K562 (cell line): Measurements from ENCODE around the gene NAA15. TPM values are rescaled to one million over a fixed set of nuclear protein-coding genes. Genes with fewer than 3 reads are reported as not detected.
A peak's percentile ranks its signal among the peaks of the same experiment; 100 is the strongest.

Experiments
- ARID2 ChIP-seq: fragments of 450-650 bp; IDR thresholded peaks from 2 replicates; pipeline ENCODE4 v1.6.1; 2017; ENCODE audit warnings: antibody characterized with exemption, mild to moderate bottlenecking
- CAMTA2 ChIP-seq: fragments of 250-450 bp; sonication (Bioruptor Pico); conservative IDR thresholded peaks from 2 replicates; pipeline ENCODE4 v1.5.1; 2022
- EP300 ChIP-seq: IDR thresholded peaks from 2 replicates; pipeline ENCODE4 v1.6.1; 2012; ENCODE audit warnings: low read length, improper control_type of control experiment
- NR2C1 ChIP-seq, 2 experiments: fragments of 450-650 bp; IDR thresholded peaks; 2 replicates each; pipeline ENCODE4 v1.6.1; 2017; ENCODE audit warnings: mild to moderate bottlenecking in 2 of 2, antibody characterized with exemption in 1 of 2, inconsistent platforms in 1 of 2, missing compliant biosample characterization in 1 of 2, missing genetic modification characterization in 1 of 2
- PHB2 ChIP-seq: fragments of 450-650 bp; IDR thresholded peaks from 2 replicates; pipeline ENCODE4 v1.6.1; 2017; ENCODE audit warnings: low read depth
- PTBP1 ChIP-seq: fragments of 200-400 bp; formaldehyde crosslinking; IDR thresholded peaks from 2 replicates; pipeline ENCODE4 v1.6.1; 2017; ENCODE audit warnings: low read depth, low read length
- RBM14 ChIP-seq: fragments of 200-400 bp; formaldehyde crosslinking; IDR thresholded peaks from 2 replicates; pipeline ENCODE4 v1.6.1; 2018; ENCODE audit warnings: low read depth, mild to moderate bottlenecking, low read length, moderate library complexity, borderline replicate concordance; ENCODE audit not compliant: insufficient read depth
- TGIF2 ChIP-seq: sonication (generic); formaldehyde crosslinking; IDR thresholded peaks from 2 replicates; pipeline ENCODE4 v1.8.1; 2022; ENCODE audit warnings: mild to moderate bottlenecking, missing genetic modification reagents, moderate library complexity
- ZNF124 ChIP-seq: sonication (generic); formaldehyde crosslinking; IDR thresholded peaks from 2 replicates; pipeline ENCODE4 v1.8.1; 2022; ENCODE audit warnings: missing genetic modification reagents
- ZNF3 ChIP-seq: fragments of 250-450 bp; sonication (Bioruptor Pico); IDR thresholded peaks from 2 replicates; pipeline ENCODE4 v1.5.0; 2021; ENCODE audit warnings: mild to moderate bottlenecking, moderate library complexity
- ZNF644 ChIP-seq: fragments of 200-800 bp; sonication (Bioruptor generic); IDR thresholded peaks from 2 replicates; pipeline ENCODE4 v1.6.1; 2016; ENCODE audit warnings: low read depth, missing genetic modification characterization, missing compliant biosample characterization
- polyA plus RNA-seq, 8 experiments: library from polyadenylated mRNA; depleted of rRNA in 4 of 8; stranded (reverse) in 5 of 8; unstranded in 3 of 8; fragments of >200 nt; fragmentation: Nextera tagmentation in 2 of 8; fragmentation: Illumina TruSeq in 1 of 8; extraction: Ambion mirVana in 2 of 8; extraction: Trizol in 1 of 8; gene quantifications; 2 replicates each; pipeline versions ENCODE4 v1.2.1 to v1.2.3, GENCODE V29; 2011 to 2014; ENCODE audit warnings: inconsistent platforms in 1 of 8, missing spikeins in 1 of 8
- total RNA-seq, 7 experiments: library from RNA; depleted of rRNA in 6 of 7; stranded (reverse); fragments of >200 nt in 6 of 7; fragmentation: Illumina TruSeq in 2 of 7; extraction: Trizol in 2 of 7; gene quantifications; 2 replicates each; pipeline versions ENCODE4 v1.2.1 to v1.2.3, GENCODE V29; 2011 to 2021; ENCODE audit warnings: low replicate concordance in 1 of 7
- TF ChIP-seq, protein P1 (sequence below): fragments of 250-450 bp; sonication (Bioruptor Pico); IDR thresholded peaks from 2 replicates; pipeline ENCODE4 v1.8.0; 2022; ENCODE audit warnings: moderate library complexity, mild to moderate bottlenecking, inconsistent platforms
- TF ChIP-seq, protein P2 (sequence below): IDR thresholded peaks from 2 replicates; pipeline ENCODE4 v1.6.1; 2014; ENCODE audit warnings: antibody characterized with exemption
- TF ChIP-seq, protein P3 (sequence below): fragments of 450-650 bp; IDR thresholded peaks from 2 replicates; pipeline ENCODE4 v1.6.1; 2016; ENCODE audit warnings: mild to moderate bottlenecking
- TF ChIP-seq, protein P4 (sequence below), 2 experiments: fragments of 450-650 bp; conservative IDR thresholded peaks; 2 replicates each; pipeline ENCODE4 v1.6.1; 2017; ENCODE audit warnings: mild to moderate bottlenecking in 2 of 2, moderate library complexity in 2 of 2
- TF ChIP-seq, protein P5 (sequence below): sonication (generic); IDR thresholded peaks from 2 replicates; pipeline ENCODE4 v1.6.1; 2016
- TF ChIP-seq, protein P6 (sequence below): fragments of 250-450 bp; sonication (Bioruptor Pico); IDR thresholded peaks from 2 replicates; pipeline ENCODE4 v1.4.0; 2020
- TF ChIP-seq, protein P7 (sequence below): sonication (generic); formaldehyde crosslinking; IDR thresholded peaks from 2 replicates; pipeline ENCODE4 v1.9.0; 2022; ENCODE audit warnings: mild to moderate bottlenecking, missing genetic modification reagents

Gene NAA15
- total and polyA plus RNA-seq, 9 of the 15 experiments (the other 6 are each of a cell fraction or from before 2014, with no cell fraction given) = 37.8 to 117 (median 63.2) TPM

DNA sequence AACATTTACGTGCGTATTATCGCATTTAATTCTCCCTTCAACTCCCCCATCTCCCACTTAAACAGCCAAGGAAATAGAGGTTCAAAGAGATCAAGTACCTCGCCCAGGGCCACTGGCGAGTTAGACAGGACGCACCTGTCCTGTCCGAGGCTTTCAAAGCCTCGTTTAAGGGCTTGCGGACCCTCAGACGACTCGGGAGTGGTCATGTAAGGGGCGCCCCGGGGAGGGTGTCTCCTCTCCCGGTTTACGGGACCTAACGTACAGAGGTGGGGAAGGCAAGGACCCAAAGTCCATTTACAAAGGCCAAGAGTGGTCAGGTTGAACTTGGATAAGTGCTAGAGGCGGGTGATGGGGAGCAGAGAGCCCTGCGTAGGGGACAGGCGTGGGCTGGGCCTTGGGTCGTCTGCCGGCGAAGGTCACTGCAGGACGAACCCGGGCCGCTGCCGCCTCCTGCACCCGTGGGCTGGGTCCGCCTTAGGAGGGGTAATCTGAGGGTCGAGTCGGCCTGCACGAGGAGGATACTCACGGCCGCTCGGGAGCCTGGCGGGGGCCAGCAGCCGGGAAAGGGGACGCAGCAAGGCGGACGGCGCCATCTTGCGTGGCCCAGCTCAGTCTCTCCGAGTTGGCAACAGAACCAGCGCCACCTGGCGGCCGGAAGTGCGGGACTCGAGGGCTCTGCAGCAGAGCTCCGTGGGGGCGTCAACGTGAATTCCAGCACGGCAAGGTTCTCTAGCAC, 5.9 kb upstream of the NAA15 start (continued):
- TF ChIP-seq, protein P1, sequence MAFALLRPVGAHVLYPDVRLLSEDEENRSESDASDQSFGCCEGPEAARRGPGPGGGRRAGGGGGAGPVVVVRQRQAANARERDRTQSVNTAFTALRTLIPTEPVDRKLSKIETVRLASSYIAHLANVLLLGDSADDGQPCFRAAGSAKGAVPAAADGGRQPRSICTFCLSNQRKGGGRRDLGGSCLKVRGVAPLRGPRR = no peak
- TF ChIP-seq ZNF3 = no peak
- TF ChIP-seq TGIF2 = no peak
- peak; percentile 51; the same call in 1 of the 2 replicates for TF ChIP-seq EP300
- TF ChIP-seq, protein P2, sequence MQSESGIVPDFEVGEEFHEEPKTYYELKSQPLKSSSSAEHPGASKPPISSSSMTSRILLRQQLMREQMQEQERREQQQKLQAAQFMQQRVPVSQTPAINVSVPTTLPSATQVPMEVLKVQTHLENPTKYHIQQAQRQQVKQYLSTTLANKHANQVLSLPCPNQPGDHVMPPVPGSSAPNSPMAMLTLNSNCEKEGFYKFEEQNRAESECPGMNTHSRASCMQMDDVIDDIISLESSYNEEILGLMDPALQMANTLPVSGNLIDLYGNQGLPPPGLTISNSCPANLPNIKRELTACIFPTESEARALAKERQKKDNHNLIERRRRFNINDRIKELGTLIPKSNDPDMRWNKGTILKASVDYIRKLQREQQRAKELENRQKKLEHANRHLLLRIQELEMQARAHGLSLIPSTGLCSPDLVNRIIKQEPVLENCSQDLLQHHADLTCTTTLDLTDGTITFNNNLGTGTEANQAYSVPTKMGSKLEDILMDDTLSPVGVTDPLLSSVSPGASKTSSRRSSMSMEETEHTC = no peak
- no peak for TF ChIP-seq RBM14
- TF ChIP-seq CAMTA2 = no peak
- no peak for TF ChIP-seq PTBP1
- TF ChIP-seq ARID2 = peak; percentile 13; the same call in 1 of the 2 replicates
- no peak for TF ChIP-seq ZNF124
- TF ChIP-seq, protein P3, sequence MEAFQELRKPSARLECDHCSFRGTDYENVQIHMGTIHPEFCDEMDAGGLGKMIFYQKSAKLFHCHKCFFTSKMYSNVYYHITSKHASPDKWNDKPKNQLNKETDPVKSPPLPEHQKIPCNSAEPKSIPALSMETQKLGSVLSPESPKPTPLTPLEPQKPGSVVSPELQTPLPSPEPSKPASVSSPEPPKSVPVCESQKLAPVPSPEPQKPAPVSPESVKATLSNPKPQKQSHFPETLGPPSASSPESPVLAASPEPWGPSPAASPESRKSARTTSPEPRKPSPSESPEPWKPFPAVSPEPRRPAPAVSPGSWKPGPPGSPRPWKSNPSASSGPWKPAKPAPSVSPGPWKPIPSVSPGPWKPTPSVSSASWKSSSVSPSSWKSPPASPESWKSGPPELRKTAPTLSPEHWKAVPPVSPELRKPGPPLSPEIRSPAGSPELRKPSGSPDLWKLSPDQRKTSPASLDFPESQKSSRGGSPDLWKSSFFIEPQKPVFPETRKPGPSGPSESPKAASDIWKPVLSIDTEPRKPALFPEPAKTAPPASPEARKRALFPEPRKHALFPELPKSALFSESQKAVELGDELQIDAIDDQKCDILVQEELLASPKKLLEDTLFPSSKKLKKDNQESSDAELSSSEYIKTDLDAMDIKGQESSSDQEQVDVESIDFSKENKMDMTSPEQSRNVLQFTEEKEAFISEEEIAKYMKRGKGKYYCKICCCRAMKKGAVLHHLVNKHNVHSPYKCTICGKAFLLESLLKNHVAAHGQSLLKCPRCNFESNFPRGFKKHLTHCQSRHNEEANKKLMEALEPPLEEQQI = peak; percentile 76; the same call in 1 of the 2 replicates
- no peak for TF ChIP-seq ZNF644 (tag)
- no peak for TF ChIP-seq NR2C1 (IDR thresholded peaks at IDR 0.05)
- TF ChIP-seq NR2C1 (tag; IDR thresholded peaks at IDR 0.05) = peak; percentile 55; the same call in 1 of the 2 replicates
- TF ChIP-seq, protein P4, sequence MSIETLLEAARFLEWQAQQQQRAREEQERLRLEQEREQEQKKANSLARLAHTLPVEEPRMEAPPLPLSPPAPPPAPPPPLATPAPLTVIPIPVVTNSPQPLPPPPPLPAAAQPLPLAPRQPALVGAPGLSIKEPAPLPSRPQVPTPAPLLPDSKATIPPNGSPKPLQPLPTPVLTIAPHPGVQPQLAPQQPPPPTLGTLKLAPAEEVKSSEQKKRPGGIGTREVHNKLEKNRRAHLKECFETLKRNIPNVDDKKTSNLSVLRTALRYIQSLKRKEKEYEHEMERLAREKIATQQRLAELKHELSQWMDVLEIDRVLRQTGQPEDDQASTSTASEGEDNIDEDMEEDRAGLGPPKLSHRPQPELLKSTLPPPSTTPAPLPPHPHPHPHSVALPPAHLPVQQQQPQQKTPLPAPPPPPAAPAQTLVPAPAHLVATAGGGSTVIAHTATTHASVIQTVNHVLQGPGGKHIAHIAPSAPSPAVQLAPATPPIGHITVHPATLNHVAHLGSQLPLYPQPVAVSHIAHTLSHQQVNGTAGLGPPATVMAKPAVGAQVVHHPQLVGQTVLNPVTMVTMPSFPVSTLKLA (conservative IDR thresholded peaks at IDR 0.05) = peak; percentile 64 to 71
- TF ChIP-seq, protein P5, sequence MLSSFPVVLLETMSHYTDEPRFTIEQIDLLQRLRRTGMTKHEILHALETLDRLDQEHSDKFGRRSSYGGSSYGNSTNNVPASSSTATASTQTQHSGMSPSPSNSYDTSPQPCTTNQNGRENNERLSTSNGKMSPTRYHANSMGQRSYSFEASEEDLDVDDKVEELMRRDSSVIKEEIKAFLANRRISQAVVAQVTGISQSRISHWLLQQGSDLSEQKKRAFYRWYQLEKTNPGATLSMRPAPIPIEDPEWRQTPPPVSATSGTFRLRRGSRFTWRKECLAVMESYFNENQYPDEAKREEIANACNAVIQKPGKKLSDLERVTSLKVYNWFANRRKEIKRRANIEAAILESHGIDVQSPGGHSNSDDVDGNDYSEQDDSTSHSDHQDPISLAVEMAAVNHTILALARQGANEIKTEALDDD = peak; percentile 17; the same call in 1 of the 2 replicates
- TF ChIP-seq, protein P6, sequence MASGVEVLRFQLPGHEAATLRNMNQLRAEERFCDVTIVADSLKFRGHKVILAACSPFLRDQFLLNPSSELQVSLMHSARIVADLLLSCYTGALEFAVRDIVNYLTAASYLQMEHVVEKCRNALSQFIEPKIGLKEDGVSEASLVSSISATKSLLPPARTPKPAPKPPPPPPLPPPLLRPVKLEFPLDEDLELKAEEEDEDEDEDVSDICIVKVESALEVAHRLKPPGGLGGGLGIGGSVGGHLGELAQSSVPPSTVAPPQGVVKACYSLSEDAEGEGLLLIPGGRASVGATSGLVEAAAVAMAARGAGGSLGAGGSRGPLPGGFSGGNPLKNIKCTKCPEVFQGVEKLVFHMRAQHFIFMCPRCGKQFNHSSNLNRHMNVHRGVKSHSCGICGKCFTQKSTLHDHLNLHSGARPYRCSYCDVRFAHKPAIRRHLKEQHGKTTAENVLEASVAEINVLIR (CRISPR knock-in tag) = 0 out of 2 replicates have a peak, but pooled peaks have one; percentile 6
- TF ChIP-seq PHB2 = no peak
- TF ChIP-seq, protein P7, sequence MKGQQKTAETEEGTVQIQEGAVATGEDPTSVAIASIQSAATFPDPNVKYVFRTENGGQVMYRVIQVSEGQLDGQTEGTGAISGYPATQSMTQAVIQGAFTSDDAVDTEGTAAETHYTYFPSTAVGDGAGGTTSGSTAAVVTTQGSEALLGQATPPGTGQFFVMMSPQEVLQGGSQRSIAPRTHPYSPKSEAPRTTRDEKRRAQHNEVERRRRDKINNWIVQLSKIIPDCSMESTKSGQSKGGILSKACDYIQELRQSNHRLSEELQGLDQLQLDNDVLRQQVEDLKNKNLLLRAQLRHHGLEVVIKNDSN = no peak
